NCI-H1694 (cell line): ENCODE measurements around the gene PARN.
"Not testable (repeated sequence)": the region's sequence is repeated elsewhere in the genome, so short reads cannot be mapped to it uniquely, and the experiment has no call there.

Source experiments
- DNase-seq: peaks from one replicate; lab custom pipeline; 2025; lab: John Stamatoyannopoulos, UW

Gene PARN

DNA sequence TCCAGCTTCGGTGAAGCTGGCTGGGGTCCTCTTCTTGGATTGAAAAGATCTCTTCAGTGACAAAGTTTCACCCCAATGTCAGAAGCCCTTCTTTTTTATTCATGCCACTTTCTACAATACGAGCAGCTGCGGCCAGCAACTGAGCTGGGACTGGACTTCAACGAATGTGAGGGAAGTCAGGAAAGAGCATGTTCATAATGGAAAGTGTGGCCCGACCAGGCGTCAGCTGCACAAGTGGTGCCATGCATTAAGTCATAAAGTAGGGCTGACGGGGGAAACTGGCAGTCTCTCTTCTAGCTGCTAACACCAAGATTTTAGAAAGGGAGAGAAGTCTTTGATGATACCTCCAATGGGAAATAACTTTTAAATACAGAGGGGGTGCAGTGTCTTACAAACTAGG lies 192.6 kb downstream of the PARN start:
- no peak for DNase-seq

DNA sequence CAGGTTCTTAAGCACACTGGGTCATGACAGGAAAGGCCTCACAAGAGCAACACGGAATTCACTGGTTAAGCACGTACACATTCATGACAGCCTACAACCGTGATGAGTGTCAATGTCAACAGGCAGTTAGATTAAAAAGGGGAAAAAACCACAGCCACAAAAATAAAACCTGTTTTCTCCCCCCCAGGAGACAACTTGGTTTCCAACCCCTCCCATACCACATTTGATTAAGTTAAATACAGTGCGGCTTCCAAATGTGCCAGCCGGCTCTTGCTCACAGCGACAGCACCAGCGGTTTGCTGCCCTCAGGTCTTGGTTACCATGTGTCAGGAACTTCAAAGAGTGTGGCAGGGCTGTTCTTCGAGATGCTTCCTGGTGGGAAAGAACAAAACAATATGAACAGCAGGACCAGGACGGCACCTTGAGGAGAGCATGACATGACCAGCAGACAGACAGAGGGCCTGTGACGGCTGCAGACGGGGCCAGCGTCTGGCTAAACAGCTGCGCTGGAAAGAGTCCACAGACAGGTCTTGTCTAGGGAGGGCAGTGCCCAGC lies 193.6 kb downstream of the PARN start:
- no peak for DNase-seq

DNA sequence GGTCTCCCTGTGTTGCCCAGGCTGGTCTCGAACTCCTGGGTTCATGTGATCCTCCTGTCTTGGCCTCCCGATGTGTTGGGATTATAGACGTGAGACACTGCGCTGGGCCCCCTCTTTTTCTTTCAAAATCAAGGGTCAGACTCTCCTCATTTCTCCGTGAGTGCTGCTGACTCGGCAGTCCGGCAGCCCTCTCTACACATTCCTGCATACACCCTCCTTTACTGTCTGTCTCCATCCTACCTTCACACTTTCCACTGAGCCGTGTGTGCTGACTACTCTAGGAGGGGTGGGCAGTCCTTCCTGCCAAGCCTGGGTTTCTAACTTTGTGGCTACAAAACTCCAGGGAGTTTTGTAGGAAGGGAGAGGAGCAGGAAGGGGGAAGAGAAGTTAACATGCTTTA lies 195.2 kb downstream of the PARN start:
- DNase-seq: no peak

DNA sequence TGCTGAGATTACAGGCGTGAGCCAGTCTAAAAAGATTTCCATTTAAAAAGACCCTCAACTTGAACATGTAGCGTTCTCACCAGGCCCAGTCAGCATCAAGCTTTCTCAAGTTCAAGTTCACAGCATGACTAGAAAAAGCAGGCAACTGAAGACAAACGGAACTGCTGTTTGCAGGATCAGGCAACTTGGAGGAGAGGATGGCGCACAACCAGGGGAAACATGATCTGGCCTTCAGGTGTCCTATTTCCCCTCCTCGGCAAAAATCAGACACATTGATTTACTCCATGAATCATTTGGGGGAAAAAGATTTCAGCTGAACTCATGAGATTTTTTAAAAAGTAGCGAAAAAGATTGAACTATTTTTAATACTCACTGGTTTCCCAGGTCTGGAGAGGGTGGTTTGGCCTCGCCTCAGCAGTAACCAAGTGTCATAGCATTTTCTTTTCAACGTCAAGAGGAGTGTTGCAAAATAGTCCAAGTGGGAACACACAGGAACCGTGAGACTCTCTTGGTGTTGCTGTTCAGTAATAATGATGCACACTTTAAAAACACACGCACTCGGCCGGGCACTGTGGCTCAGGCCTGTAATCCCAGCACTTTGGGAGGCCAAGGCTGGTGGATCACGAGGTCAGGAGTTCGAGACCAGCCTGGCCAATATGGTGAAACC lies 201.0 kb downstream of the PARN start:
- not testable (repeated sequence) for DNase-seq

DNA sequence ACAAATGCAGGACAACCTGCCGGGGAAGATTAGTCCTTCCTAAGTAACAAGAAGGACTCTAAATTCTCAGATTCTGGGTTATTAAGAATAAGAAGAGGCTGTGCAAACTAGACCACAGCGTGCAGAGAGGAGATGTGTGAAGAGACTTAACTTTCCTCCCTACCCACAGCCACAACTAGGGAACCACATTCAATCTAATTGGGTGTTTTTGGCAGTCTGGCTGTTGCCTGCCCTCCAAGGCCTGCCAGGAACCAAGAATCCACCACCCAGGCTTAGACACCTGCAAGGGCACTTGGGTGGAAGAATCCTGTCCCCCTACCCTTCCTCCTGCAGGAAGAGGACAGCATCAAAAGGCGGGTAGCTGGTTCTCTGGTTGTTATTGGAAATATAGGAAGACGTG lies 202.0 kb downstream of the PARN start:
- DNase-seq: no peak

DNA sequence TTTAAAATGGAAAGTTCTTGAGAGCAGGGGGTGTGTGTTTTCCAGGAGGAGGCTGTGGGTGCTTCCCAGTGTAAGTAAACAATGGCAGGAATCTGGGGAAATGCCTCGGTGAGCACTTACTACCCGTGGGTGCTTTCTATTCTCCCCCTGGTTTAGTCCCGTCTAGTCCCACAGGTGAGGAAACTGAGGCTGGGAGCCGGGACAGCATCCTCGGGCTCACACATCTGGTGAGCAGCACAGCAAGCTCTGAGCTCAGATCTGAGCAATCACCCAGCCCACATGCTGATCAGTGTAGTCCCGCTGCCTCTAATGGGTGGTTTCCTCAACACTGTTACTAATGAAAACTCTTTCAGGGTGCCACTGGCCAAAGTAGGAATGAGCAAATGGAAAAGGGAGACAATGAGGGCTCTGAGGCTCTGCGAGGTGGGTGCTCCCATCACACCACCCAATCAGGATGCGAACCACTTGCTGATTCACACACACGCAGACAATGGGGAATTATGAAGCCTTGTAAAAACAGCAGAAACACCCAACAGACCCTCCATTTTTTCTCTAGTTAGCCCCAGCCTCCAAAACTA lies 202.6 kb downstream of the PARN start:
- no peak for DNase-seq

DNA sequence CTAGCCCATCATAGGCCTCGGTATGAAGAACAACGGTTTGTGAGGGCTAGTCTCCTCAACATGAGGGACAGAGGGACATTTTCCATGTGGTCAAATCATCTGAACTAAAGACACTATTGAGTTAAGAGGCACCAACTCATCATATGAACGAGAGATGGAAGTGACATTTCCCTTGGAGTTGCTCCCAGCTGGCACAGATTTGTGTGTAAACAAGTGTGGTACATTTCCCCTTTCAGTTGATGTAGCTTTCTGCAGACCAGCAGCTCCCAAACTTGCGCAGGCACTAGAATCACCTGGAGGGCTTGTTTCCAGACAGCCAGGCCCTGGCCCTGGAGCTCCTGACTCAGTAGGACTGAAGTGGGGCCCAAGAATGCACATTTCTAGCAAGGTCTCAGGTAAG lies 205.5 kb downstream of the PARN start:
- no peak for DNase-seq

DNA sequence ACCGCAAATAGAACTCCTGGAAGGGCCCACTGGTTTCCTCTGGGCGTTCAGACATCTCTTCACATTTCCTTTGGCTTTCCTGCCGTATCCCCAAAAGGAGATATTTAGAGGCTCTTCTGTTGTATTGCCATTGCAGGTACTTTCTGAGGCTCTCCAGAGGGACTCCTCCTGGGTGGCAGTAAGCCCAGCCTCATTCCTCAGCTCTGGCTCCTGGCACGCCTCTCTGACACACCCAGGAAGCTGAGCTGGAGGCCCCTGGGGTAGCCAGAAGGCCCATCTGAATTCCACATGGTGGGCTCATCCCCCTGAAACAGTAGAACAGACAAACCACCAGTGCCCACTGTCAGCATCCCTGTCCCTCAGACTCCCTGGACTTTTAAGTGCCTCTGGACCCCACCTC lies 206.7 kb downstream of the PARN start:
- DNase-seq: no peak

DNA sequence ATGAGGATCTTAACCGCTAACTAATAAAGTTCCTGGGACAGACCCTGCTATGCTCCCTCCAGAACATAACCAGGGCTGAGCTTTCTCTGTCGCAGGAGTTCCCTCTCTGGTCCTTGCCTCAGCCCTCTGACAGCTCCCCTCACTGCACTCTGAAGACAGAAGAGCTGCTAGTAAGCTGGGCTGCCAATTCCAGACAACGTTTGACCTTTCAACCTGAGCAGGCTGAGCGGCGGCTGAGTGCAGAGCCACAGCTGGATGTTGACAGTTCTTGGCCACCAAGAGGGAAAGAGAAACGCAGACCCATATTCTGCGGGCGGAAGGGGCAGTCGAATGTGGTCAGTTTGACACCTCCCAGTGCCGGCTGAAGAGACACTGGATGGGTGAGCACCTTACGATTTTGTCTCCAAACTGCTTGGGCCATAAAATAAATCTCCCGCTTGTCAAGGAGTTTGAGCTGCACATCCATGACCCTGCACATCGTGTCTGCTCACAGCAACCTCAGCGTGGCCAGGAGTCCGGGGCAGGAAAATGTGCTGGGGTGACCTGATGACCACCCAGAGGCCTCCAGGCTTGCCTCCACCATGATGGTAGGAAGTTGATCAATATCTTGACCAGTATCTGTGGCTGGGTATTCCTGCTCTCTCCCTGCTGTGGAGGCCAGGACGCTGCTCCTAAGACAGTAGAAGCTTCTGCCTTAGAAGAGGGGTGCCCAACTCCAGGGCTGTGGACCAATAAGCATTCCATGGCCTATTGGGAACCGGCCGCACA lies 209.2 kb downstream of the PARN start:
- DNase-seq: no peak

DNA sequence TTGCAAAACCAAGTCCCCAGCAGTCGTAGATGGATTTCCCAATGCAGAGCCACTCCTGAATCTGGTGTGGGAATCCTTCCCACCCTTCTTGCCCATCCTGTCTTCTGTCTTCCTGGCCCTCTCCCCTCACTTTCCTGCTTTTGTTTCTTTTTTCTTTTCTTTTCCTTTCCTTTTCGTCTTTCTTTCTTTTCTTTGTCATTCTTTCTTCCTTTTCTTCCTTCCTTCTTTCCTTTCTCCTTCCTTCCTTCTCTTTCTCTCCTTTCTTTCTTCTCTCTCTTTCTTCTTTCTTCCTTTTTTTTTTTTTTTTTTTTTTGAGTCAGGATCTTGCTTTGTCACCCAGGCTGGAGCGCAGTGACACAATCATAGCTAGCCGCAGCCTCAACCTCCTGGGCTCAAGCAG lies 209.8 kb downstream of the PARN start:
- DNase-seq: not testable (repeated sequence)

DNA sequence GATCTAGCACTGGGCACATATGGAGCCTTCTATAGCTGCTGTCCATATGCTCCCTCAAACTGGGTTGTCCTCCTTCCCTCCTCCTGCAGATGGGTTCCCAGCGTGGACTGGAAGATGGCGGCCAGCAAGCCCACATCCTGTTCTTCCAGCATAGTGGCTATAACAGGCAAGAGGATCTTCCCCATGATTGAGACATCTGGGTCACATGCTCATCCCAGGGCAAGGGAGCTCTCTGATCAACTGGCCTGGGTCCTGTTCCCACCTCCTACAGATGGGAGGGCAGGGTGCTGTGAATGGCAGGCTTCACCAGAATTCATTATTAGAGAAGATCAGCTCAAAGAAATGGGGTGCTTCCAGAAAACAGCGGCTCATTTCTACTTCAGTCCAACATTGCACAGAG lies 210.2 kb downstream of the PARN start:
- no peak for DNase-seq

DNA sequence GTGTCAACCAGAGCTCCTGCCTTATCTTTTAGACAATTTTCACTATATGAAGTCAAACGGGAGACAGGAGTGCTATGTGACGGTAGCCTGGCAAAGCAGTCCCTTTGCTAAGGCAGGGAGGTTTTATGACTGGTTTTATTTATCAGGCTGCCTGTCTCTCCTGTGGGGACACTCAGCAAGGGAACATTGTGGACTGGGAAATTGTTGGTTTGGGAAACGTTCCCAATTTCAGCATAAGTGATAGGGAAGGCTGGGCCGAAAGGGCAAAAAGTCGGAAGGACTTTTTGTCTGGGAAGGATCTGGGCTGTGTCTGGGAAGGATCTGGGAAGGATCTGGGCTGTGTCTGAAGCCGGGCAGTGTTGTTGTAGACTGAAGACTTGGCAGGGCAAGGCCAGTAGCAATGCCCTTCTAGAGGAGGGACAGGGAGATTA lies 211.2 kb downstream of the PARN start:
- DNase-seq: no peak

DNA sequence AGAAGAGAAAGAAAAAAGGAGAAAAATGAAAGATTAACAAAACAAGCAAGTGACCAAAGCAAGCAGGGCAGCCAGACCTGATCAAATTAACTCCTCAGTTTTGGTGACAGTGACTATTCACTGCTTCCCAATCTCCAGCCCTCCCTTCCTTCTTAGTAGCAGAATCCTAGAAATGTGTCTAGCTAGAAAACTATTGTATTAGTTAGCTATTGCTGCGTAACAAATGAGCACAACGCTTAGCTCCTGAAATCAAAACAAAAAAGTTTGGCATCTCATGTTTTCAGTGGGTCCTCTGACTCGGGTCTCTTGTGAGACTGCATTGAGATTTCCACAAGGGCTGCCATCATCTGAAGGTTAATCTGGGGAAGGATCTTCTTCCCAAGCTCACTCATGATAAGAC lies 213.9 kb downstream of the PARN start:
- no peak for DNase-seq

DNA sequence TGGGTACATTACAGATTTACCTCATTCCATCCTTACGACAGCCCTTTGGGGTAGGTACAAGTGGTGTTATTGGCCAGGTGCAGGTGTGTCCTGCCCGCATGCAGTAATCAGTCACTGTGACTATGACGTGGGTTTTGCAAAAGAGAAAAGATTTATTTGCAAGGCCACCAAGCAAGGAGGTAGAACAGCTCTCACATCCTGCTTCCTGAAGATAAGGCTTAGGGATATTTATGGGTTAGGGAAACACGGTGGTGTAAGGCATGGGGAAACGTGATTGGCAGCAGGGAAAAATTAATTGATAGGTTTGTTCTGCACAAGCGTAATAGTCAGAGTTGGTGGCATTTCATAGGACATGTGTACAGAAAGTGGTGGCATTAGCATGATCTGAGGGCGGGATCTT lies 214.8 kb downstream of the PARN start:
- no peak for DNase-seq

DNA sequence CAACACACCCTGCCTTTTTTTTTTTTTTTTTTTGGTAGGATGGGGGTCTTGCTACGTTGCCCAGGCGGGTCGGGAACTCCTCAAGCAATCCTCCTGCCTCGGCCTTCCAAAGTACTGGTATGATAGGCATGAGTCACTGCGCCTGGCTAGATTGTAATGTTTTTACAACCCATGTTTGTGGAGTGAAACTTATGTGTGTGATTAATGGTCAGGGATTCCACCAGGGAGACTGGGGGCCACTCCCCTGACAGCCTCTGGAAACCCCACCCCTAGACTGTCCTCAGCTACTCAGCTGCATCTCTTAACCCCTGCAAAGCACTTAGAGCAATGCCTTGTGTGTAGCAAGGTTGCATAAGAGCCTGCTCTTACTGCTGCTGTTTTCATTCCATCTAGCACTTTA lies 220.5 kb downstream of the PARN start:
- DNase-seq: no peak

DNA sequence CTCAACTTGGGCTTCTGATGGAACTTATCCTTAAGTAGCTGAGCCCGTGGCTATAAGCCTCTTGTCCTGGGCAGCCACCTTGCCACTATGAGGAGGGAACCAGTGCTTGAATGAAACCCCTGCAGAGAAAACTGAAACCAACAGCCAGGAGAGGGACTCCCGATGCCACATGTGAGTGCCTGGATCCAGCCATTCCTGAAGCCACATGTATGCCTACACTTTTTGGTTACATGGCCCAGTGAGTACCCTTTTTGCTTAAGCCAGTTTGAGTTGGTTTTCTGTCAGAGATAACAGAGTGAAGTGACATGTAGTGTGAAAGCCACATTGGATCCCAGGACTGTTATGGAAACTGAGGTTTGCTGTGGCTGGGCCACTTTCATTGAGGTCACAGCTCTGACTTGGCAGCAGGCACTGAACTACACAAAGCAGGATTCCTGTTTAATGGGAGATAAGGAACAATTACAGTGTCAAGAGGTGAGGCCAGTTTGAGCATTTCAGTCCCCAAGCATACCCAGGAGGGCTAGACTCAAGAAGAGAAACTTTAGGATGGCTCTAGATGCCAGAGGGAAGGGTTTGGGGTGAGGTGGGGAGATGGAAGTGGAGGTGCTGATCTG lies 222.2 kb downstream of the PARN start:
- no peak for DNase-seq

DNA sequence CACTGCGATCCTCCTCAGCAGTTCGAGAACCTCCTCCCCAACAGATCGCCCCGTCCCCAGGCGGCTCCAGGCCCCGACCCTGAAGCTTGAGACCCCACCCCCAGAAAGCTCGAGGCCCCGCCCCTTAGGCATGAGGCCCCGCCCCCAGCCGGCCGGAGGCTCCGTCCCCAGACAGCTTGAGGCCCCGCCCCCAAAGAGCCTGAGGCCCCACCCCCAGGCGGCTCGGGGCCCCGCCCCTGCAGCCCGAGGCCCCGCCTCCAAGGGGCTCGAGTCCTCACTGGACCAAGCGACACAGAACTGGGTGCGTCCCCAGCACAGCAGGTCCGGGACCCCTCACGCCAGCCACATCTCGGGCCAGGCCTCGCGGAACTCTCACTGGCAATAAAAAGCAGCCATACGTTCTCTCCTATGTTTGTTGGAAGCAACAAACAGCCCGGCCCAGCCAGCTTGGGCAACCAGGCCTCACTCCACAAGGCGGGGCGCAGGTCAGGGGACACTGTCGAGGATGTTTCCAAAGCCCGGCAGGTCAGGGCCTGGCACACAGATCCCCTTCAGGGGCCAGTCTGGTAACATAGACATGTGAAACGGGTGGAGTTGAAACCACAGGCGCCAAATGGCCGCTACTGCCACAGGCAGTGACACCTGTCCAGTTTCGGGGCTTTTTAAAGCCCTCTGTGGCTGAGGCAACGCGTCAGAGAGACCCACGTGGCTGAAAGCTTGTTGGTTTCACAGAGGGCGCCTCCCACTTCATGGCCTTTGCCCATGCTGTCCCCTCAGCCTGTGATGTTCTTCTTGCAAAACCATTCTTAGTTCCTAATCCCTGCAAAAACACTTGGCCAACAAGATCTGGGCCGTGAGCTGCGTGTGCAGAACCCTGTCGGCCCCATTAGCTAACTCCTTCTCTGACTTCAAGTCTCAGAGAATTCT lies 224.2 kb downstream of the PARN start:
- no peak for DNase-seq

DNA sequence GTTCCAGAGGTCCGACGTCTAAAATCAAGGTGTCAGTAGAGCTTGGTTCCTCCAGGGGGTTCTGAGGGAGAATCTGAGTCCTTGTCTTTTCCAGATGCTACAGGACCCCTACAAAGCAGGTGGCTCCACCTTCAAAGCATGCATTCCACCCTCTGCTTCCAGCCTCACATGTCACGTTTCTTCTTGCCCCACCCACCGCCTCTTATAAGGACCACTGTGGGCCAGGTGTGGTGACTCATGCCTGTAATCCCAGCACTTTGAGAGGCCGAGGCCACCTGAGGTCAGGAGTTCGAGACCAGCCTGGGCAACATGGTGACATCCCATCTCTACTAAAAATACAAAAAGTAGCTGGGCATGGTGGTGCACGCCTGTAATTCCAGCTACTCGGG lies 227.1 kb downstream of the PARN start:
- not testable (repeated sequence) for DNase-seq

DNA sequence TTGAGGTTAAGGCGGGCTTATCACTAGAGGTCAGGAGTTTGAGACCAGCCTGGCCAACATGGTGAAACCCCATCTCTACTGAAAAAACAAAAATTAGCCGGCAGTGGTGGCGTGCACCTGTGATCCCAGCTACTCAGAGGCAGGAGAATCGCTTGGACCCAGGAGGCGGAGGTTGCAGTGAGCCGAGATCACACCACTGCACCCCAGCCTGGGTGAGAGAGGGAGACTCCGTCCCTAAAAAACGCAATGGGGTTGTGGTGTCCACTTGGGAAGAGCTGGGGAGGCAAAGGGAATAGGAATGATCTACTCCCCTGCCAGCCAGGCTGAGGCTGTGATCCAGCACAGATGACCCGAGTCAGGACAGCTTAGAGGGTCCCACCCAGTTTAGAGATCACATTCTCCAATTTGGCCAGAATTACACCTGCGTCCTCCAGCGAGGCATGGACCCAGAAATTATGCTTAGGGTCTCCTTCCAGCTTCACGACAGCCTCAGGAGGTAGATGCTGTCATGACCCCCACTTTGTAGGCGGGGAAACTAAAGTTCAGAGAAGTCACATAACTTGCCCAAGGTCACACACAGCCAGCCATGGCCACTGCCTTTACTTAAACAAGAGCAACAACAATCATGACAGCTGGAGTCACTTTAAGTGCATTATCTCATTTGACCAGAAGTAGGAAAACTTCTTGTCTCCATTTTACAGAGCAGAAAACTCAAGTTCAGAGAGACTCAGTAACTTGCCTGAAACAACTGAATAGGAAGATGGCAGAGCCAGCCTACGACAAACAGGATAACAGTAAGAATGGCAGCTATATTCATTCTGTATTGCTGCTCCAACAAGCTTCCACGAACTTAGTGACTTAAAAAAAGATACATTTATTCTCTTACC lies 227.7 kb downstream of the PARN start:
- not testable (repeated sequence) for DNase-seq

DNA sequence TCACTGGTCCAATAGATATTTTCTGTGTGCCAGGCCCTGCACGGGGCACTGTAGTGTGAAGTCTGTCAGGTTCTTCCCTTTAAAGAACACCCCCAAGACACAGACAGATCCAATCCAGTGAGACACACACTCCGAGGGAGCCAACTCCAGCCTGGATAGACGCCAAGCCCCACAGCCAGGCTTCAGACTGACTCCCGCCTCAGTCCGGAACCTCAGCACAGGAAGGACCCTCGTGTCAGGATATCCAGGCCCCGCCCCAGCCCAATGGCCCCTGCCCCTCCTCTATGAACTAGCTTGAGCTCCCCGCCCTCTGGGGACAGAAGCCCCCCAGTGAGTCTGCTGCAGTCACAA lies 228.4 kb downstream of the PARN start:
- not testable (repeated sequence) for DNase-seq
